MCF 10A (cell line): ENCODE measurements around the gene ZFAND3. TPM values are rescaled to one million over a fixed set of nuclear protein-coding genes. Genes with fewer than 3 reads are reported as not detected.

Experiments used
- BruUV-seq: library from RNA; stranded (reverse); fragments of 400-500 nt; replicated peaks from 2 replicates; lab custom pipeline; 2021; lab: Mats Ljungman, UMichigan
- CTCF ChIA-PET: fragments of 300-600 bp; sonication (Branson Sonifier 250); formaldehyde crosslinking; extraction: SDS; loops from one replicate; lab custom pipeline; 2021; ENCODE audit warnings: antibody characterized with exemption, inconsistent platforms; lab: Yijun Ruan, JAX
- POLR2A ChIA-PET: fragments of 300-600, 350-650 bp; sonication (Branson Sonifier 250); formaldehyde crosslinking; extraction: SDS; loops from one replicate; lab custom pipeline; 2020; ENCODE audit warnings: antibody characterized with exemption, inconsistent platforms; lab: Yijun Ruan, JAX
- DNase-seq: peaks from one replicate; pipeline ENCODE4 v3.0.0-alpha.2; 2018; ENCODE audit not compliant: unreplicated experiment
- H3K27ac Mint-ChIP-seq: one replicate; pipeline ENCODE4 v1.8.0; 2022; ENCODE audit warnings: mild to moderate bottlenecking, low read depth, mixed read lengths; ENCODE audit not compliant: unreplicated experiment
- H3K27me3 Mint-ChIP-seq: one replicate; pipeline ENCODE4 v1.8.0; 2022; ENCODE audit warnings: mixed read lengths; ENCODE audit not compliant: insufficient read depth, unreplicated experiment
- H3K36me3 Mint-ChIP-seq: one replicate; pipeline ENCODE4 v1.8.0; 2022; ENCODE audit warnings: mild to moderate bottlenecking, moderate library complexity, mixed read lengths; ENCODE audit not compliant: insufficient read depth, unreplicated experiment
- H3K4me1 Mint-ChIP-seq: one replicate; pipeline ENCODE4 v1.8.0; 2022; ENCODE audit warnings: mixed read lengths; ENCODE audit not compliant: insufficient read depth, unreplicated experiment
- H3K4me3 Mint-ChIP-seq: one replicate; pipeline ENCODE4 v1.8.0; 2022; ENCODE audit warnings: mild to moderate bottlenecking, moderate library complexity, mixed read lengths; ENCODE audit not compliant: unreplicated experiment
- H3K9me3 Mint-ChIP-seq: one replicate; pipeline ENCODE4 v1.8.0; 2022; ENCODE audit warnings: mixed read lengths; ENCODE audit not compliant: unreplicated experiment
- intact Hi-C: fragments of 100-400 bp; cut with micrococcal nuclease; formaldehyde crosslinking; loops from 2 replicates; pipeline ENCODE4 v1.14.1; 2022
- total RNA-seq: library from RNA; stranded (reverse); gene quantifications from 2 replicates; pipeline ENCODE4 v1.2.3, GENCODE V29; 2022
- TF ChIP-seq, protein P1 (sequence below): fragments of 200-600 bp; IDR thresholded peaks from one replicate; pipeline ENCODE4 v1.8.0; 2022; ENCODE audit warnings: antibody characterized with exemption, mild to moderate bottlenecking; ENCODE audit not compliant: unreplicated experiment

The ZFAND3 gene
- total RNA-seq, 1 experiment from 2014 or later, result 100 TPM

DNA sequence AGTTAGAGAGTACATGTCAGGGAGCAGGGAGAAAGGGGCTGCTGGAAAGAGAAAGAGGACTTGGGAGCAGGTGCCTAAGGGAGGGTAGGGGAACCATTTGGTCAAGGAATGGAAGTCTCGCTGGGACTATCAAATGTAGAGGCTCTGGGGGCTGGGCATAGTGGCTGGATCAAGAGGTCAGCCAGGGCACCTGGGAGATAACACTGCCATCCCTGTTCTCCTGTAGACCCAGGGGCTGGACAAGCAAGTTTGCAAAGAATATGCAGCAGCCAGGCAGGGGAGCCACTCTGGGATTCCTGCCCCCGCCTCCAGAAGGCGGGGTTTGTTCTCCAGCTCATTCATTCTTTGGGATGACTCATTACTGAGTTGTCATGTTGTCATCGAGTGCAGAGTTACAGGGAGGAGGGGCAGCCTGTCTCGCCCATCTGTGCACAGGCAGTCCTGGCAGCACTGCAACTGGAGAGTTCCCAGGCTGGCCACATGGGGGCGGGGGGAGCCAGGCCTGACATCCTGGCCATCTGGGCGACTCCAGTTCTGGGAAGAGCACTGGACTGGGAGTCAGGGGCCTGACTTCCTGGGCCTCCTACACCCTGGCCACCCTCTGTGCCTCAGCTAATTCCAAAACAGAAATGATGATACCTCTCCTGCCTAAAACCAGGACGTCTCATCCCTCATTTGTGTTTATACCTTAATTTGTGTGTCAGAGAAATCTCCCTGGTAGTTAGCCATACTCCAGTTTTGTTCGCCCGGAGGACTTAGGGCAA, 28.2 kb upstream of the ZFAND3 start:
- DNase-seq, result peak; percentile 97
- peaks cover 28% of the 10 kb centered on the region for H3K4me1 Mint-ChIP-seq
- no peaks in the 10 kb centered on the region for H3K27me3 Mint-ChIP-seq
- no peaks in the 10 kb centered on the region for H3K36me3 Mint-ChIP-seq
- no peak overlapping the region for H3K27ac Mint-ChIP-seq
- BruUV-seq, result no TSS peak
- H3K4me3 Mint-ChIP-seq, result no peak overlapping the region
- ChIA-PET POLR2A (interaction anchor here (0.6 to 2.1 kb wide), 5 partner anchors 10 to 140 kb away, joined by 3 to 18 read pairs (median 4); partner anchors contain the start of gene ZFAND3), CTCF (interaction anchor here (0.6 to 2.6 kb wide), 37 partner anchors 9 to 703 kb away, joined by 3 to 13 read pairs (median 4); no protein-coding TSS in a partner anchor)
- no peaks in the 10 kb centered on the region for H3K9me3 Mint-ChIP-seq
- TF ChIP-seq, protein P1, sequence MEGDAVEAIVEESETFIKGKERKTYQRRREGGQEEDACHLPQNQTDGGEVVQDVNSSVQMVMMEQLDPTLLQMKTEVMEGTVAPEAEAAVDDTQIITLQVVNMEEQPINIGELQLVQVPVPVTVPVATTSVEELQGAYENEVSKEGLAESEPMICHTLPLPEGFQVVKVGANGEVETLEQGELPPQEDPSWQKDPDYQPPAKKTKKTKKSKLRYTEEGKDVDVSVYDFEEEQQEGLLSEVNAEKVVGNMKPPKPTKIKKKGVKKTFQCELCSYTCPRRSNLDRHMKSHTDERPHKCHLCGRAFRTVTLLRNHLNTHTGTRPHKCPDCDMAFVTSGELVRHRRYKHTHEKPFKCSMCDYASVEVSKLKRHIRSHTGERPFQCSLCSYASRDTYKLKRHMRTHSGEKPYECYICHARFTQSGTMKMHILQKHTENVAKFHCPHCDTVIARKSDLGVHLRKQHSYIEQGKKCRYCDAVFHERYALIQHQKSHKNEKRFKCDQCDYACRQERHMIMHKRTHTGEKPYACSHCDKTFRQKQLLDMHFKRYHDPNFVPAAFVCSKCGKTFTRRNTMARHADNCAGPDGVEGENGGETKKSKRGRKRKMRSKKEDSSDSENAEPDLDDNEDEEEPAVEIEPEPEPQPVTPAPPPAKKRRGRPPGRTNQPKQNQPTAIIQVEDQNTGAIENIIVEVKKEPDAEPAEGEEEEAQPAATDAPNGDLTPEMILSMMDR, result peak; percentile 94
- intact Hi-C loops, result loop anchor here (1.0 kb wide), 3 partner anchors 69 to 703 kb away; no protein-coding TSS in a partner anchor

DNA sequence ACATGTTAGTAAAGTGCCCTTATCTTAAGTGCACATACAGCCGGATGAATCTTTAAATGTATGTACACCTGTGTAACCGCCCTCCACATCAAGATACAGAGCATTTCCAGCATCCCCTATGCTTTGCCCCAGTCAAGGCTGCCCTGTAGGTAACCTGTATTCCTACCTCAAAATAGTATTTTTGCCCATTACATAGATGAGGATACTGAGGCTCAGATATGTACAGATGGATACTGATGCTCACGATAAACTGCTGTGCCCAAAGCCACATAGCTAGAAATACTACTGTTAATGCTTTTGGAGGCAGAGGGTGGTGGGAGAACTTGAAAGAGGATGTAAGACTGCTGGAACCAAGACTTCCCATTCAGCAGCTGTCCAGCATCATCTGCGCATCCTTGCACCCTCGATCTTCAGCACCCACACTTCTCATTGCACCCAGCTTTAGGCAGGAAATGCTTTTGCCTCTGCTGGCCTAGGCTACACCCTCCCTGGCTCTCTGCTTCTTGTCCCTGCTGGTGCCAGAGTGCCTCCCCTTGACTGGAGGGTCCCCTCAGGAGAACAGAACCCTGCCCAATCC, 27.0 kb upstream of the ZFAND3 start:
- Mint-ChIP-seq H3K4me1 (peaks cover 28% of the 10 kb centered on the region), H3K36me3 (no peaks in the 10 kb centered on the region), H3K27ac (no peak overlapping the region), H3K4me3 (no peak overlapping the region), H3K27me3 (no peaks in the 10 kb centered on the region), H3K9me3 (no peaks in the 10 kb centered on the region)
- CTCF ChIA-PET, result interaction anchor here (0.6 to 2.6 kb wide), 10 partner anchors 10 to 661 kb away, joined by 3 to 13 read pairs (median 4); no protein-coding TSS in a partner anchor
- POLR2A ChIA-PET, result interaction anchor here (1.3 kb wide), 1 partner anchor 26 kb away, joined by 3 read pairs; no protein-coding TSS in a partner anchor
- DNase-seq, result no peak
- intact Hi-C loops, result no loop called here
- TF ChIP-seq, protein P1, result no peak
- no TSS peak for BruUV-seq

DNA sequence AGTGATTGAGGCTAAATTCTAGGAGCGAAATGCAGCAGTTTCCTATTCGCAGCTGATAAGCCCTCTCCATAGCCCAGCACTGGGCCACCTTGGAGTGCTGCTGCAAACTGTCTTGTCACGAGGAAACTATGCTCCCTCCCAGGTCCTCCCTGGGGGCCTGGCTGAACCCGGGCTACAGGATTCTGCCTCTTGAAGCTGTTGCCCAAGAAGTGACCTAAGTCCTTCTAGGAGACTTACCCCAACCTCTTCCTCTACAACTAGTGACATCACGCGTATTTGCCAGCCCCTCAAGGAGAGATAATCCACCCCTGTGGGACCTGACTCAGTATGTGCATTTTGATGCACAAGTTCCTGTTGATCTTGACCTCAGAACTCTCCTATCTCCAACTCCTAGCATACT, 26.5 kb upstream of the ZFAND3 start:
- no TSS peak for BruUV-seq
- intact Hi-C loops, result no loop called here
- TF ChIP-seq, protein P1, result no peak
- Mint-ChIP-seq H3K4me3 (no peak overlapping the region), H3K9me3 (no peaks in the 10 kb centered on the region), H3K27ac (no peak overlapping the region), H3K36me3 (no peaks in the 10 kb centered on the region), H3K4me1 (peaks cover 26% of the 10 kb centered on the region), H3K27me3 (no peaks in the 10 kb centered on the region)
- CTCF ChIA-PET, result interaction anchor here (0.7 to 2.6 kb wide), 5 partner anchors 10 to 705 kb away, joined by 3 to 13 read pairs (median 3); no protein-coding TSS in a partner anchor
- DNase-seq, result no peak
- POLR2A ChIA-PET, result interaction anchor here (1.3 kb wide), 1 partner anchor 26 kb away, joined by 3 read pairs; no protein-coding TSS in a partner anchor

DNA sequence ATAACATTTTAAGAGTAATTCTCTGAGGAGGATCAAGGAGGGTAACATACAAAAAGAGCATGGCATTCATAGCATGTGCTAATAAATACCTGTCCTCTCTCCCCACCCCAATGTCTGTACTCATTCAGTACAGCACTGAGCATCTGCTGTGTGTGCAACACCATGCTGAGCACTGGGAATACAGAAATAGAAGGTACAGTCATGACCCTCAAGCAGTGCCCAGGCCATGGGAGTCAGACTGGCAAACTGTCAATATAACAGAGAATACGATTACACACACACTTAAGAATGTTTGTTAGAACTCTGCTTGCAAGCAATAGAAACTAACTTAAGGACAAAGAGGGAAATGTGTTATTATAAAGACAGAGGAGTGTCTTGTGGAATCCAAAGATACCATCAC, 24.7 kb upstream of the ZFAND3 start:
- no TSS peak for BruUV-seq
- ChIA-PET CTCF (interaction anchor here (0.6 to 2.3 kb wide), 2 partner anchors 8 to 95 kb away, joined by 4 to 5 read pairs; no protein-coding TSS in a partner anchor), POLR2A (interaction anchor here (1.3 kb wide), 1 partner anchor 24 kb away, joined by 7 read pairs; the partner anchor contains the start of gene ZFAND3)
- H3K9me3 Mint-ChIP-seq, result no peaks in the 10 kb centered on the region
- H3K4me3 Mint-ChIP-seq, result no peak overlapping the region
- no peaks in the 10 kb centered on the region for H3K27me3 Mint-ChIP-seq
- intact Hi-C loops, result no loop called here
- TF ChIP-seq, protein P1, result no peak
- peaks cover 24% of the 10 kb centered on the region for H3K4me1 Mint-ChIP-seq
- H3K27ac Mint-ChIP-seq, result peak overlapping the region; percentile 53
- no peaks in the 10 kb centered on the region for H3K36me3 Mint-ChIP-seq
- DNase-seq, result peak; percentile 49
